PC-9 (cell line): ENCODE measurements around the gene LYSMD4.

Experiments used
- CTCF ChIP-seq: fragments of 200-600 bp; sonication (generic); conservative IDR thresholded peaks from 2 replicates; pipeline ENCODE4 v1.6.1; 2017; ENCODE audit warnings: mixed run types, antibody characterized with exemption, mild to moderate bottlenecking, moderate library complexity
- EZH2 ChIP-seq: fragments of 200-600 bp; sonication (generic); IDR thresholded peaks from 2 replicates; pipeline ENCODE4 v1.8.0; 2017; ENCODE audit warnings: antibody characterized with exemption, low read depth

GRCh38 chr15:99680276-99680675 lies 53.0 kb downstream of the LYSMD4 start:
- TF ChIP-seq CTCF, result no peak
- TF ChIP-seq EZH2, result no peak
